H1 (cell line): Measurements from ENCODE around the gene CGNL1. TPM values are rescaled to one million over a fixed set of nuclear protein-coding genes. Genes with fewer than 3 reads are reported as not detected.

Source experiments
- CTCF ChIA-PET: fragments of 300-600 bp; sonication (Branson Sonifier 250); formaldehyde crosslinking; loops from one replicate; lab custom pipeline; 2021; ENCODE audit not compliant: partially characterized antibody; lab: Charles Lee
- POLR2A ChIA-PET: fragments of 300-600 bp; sonication (Branson Sonifier 250); formaldehyde crosslinking; loops from one replicate; lab custom pipeline; 2021; ENCODE audit warnings: inconsistent platforms; ENCODE audit not compliant: partially characterized antibody; lab: Charles Lee
- DNase-seq, 2 experiments: peaks; one replicate each; pipeline versions ENCODE4 v3.0.0 to v3.0.0-alpha.2; 2010 to 2022; ENCODE audit warnings: low spot score in 2 of 2, low read depth in 1 of 2, mixed read lengths in 1 of 2
- FAIRE-seq: peaks from 2 replicates; lab custom pipeline; 2011; peaks lifted over from hg19 to GRCh38; lab: Jason Lieb, UNC
- H2AFZ ChIP-seq: 2 replicates; pipeline ENCODE4 v1.8.1; 2012; ENCODE audit warnings: low read length, inconsistent platforms
- H2AK5ac ChIP-seq: 2 replicates; pipeline ENCODE4 v1.6.1; 2013; ENCODE audit warnings: low read depth, low read length
- H2BK120ac ChIP-seq: replicated peaks from 2 replicates; pipeline ENCODE3; 2013; ENCODE audit warnings: low read depth, low read length, inconsistent platforms
- H2BK12ac ChIP-seq: 2 replicates; pipeline ENCODE4 v1.6.1; 2013; ENCODE audit warnings: low read depth, low read length
- H2BK15ac ChIP-seq: 2 replicates; pipeline ENCODE4 v1.6.1; 2013; ENCODE audit warnings: low read length
- H2BK20ac ChIP-seq: 2 replicates; pipeline ENCODE4 v1.6.1; 2013; ENCODE audit warnings: low read length
- H2BK5ac ChIP-seq: 2 replicates; pipeline ENCODE4 v1.6.1; 2013; ENCODE audit warnings: low read depth, low read length
- H3K14ac ChIP-seq: 2 replicates; pipeline ENCODE4 v1.6.1; 2013; ENCODE audit warnings: inconsistent platforms; ENCODE audit not compliant: insufficient read length
- H3K18ac ChIP-seq: 2 replicates; pipeline ENCODE4 v1.6.1; 2013; ENCODE audit warnings: low read length; ENCODE audit errors: extremely low read depth
- H3K23ac ChIP-seq: 2 replicates; pipeline ENCODE4 v1.6.1; 2013; ENCODE audit warnings: inconsistent platforms; ENCODE audit not compliant: insufficient read length
- H3K23me2 ChIP-seq: 2 replicates; pipeline ENCODE4 v1.6.1; 2013; ENCODE audit warnings: low read depth, low read length
- H3K27ac ChIP-seq: 2 replicates; pipeline ENCODE4 v1.6.1; 2011; ENCODE audit warnings: low read depth, low read length, inconsistent platforms
- H3K27me3 ChIP-seq, 4 experiments: replicated peaks in 1 of 4; 1 replicate in 1 of 4; 2 replicates in 3 of 4; pipeline versions ENCODE4 v1.6.1 to v1.8.1; 2011 to 2013; ENCODE audit warnings: low read length in 3 of 4, mild to moderate bottlenecking in 3 of 4, inconsistent platforms in 2 of 4, mixed read lengths in 2 of 4, moderate library complexity in 1 of 4; ENCODE audit not compliant: control insufficient read depth in 3 of 4, insufficient read depth in 3 of 4; ENCODE audit errors: extremely low read depth in 1 of 4
- H3K36me3 ChIP-seq, 4 experiments: 2 replicates each; pipeline versions ENCODE4 v1.6.1 to v1.8.1; 2011 to 2013; ENCODE audit warnings: mild to moderate bottlenecking in 4 of 4, low read length in 3 of 4, moderate library complexity in 2 of 4, control low read depth in 1 of 4, inconsistent platforms in 1 of 4; ENCODE audit not compliant: insufficient read depth in 4 of 4, control insufficient read depth in 2 of 4
- H3K4ac ChIP-seq: replicated peaks from 2 replicates; pipeline ENCODE3; 2013; ENCODE audit warnings: low read length, low read depth, mixed read lengths, inconsistent platforms; ENCODE audit not compliant: insufficient read length
- H3K4me1 ChIP-seq, 4 experiments: replicated peaks in 1 of 4; 1 replicate in 1 of 4; 2 replicates in 3 of 4; pipeline versions ENCODE4 v1.6.1 to v1.8.1; 2011 to 2013; ENCODE audit warnings: low read length in 3 of 4, inconsistent platforms in 2 of 4, mixed read lengths in 1 of 4; ENCODE audit not compliant: insufficient read depth in 4 of 4, control insufficient read depth in 3 of 4
- H3K4me2 ChIP-seq, 2 experiments: 2 replicates each; pipeline versions ENCODE4 v1.6.1 to v1.8.1; 2011 to 2013; ENCODE audit warnings: low read depth in 2 of 2, low read length in 2 of 2, control low read depth in 1 of 2, inconsistent platforms in 1 of 2, mild to moderate bottlenecking in 1 of 2; ENCODE audit not compliant: insufficient read depth in 1 of 2
- H3K4me3 ChIP-seq, 4 experiments: fragments of 200-600, 300-600 bp in 1 of 4; sonication (generic), shearing (Covaris generic), sonication (Bioruptor Twin) in 1 of 4; 2 replicates each; pipeline versions ENCODE4 v1.5.1 to v1.8.1; 2011 to 2016; ENCODE audit warnings: low read length in 4 of 4, low read depth in 3 of 4, control low read depth in 2 of 4, inconsistent platforms in 2 of 4, mild to moderate bottlenecking in 2 of 4, mixed read lengths in 1 of 4, moderate library complexity in 1 of 4; ENCODE audit not compliant: insufficient read depth in 2 of 4; ENCODE audit errors: extremely low read depth in 1 of 4
- H3K56ac ChIP-seq: replicated peaks from 2 replicates; pipeline ENCODE3; 2013; ENCODE audit warnings: low read depth, mild to moderate bottlenecking, mixed read lengths, low read length, inconsistent platforms; ENCODE audit not compliant: insufficient read length
- H3K79me1 ChIP-seq: 2 replicates; pipeline ENCODE4 v1.6.1; 2013; ENCODE audit warnings: low read depth, low read length, control low read depth
- H3K79me2 ChIP-seq, 2 experiments: 2 replicates each; pipeline versions ENCODE4 v1.6.1 to v1.8.1; 2012 to 2013; ENCODE audit warnings: low read length in 2 of 2, mild to moderate bottlenecking in 2 of 2, inconsistent platforms in 1 of 2; ENCODE audit not compliant: insufficient read depth in 2 of 2, control insufficient read depth in 1 of 2
- H3K9ac ChIP-seq, 4 experiments: replicated peaks in 1 of 4; 1 replicate in 1 of 4; 2 replicates in 3 of 4; pipeline versions ENCODE4 v1.6.1 to v1.8.1; 2011 to 2013; ENCODE audit warnings: low read depth in 3 of 4, low read length in 3 of 4, control low read depth in 2 of 4, mild to moderate bottlenecking in 2 of 4, moderate library complexity in 2 of 4, inconsistent platforms in 1 of 4; ENCODE audit errors: extremely low read depth in 1 of 4
- H3K9me3 ChIP-seq, 2 experiments: 2 replicates each; pipeline versions ENCODE4 v1.6.1 to v1.8.1; 2012 to 2013; ENCODE audit warnings: mild to moderate bottlenecking in 2 of 2, moderate library complexity in 2 of 2, control low read depth in 1 of 2, inconsistent platforms in 1 of 2, low read depth in 1 of 2, low read length in 1 of 2, mixed read lengths in 1 of 2; ENCODE audit not compliant: insufficient read depth in 2 of 2
- H4K20me1 ChIP-seq, 2 experiments: replicated peaks in 1 of 2; 2 replicates each; pipeline versions ENCODE3 to v1.8.1; 2011 to 2013; ENCODE audit warnings: inconsistent platforms in 2 of 2, low read length in 2 of 2, mild to moderate bottlenecking in 1 of 2; ENCODE audit not compliant: insufficient read depth in 2 of 2, control insufficient read depth in 1 of 2
- H4K5ac ChIP-seq: 2 replicates; pipeline ENCODE4 v1.6.1; 2013; ENCODE audit warnings: low read length, low read depth, mixed read lengths, inconsistent platforms; ENCODE audit not compliant: insufficient read length
- H4K8ac ChIP-seq: 2 replicates; pipeline ENCODE4 v1.8.0; 2013; ENCODE audit warnings: mild to moderate bottlenecking, moderate library complexity, low read length, inconsistent platforms; ENCODE audit not compliant: insufficient read depth; ENCODE audit errors: extremely low read depth
- H4K91ac ChIP-seq: replicated peaks from 2 replicates; pipeline ENCODE3; 2013; ENCODE audit warnings: low read length, mixed read lengths, inconsistent platforms; ENCODE audit not compliant: insufficient read length
- CTCF ChIP-seq, 3 experiments: IDR thresholded peaks; 1 replicate in 2 of 3; 2 replicates in 1 of 3; pipeline versions ENCODE4 v1.5.1 to v1.6.1; 2011; ENCODE audit warnings: low read length in 3 of 3, mild to moderate bottlenecking in 3 of 3, inconsistent platforms in 2 of 3, low read depth in 1 of 3, moderate library complexity in 1 of 3; ENCODE audit not compliant: insufficient read depth in 1 of 3; ENCODE audit errors: control extremely low read depth in 1 of 3
- NRF1 ChIP-seq: IDR thresholded peaks from 2 replicates; pipeline ENCODE4 v1.6.1; 2011; ENCODE audit warnings: mild to moderate bottlenecking, low read depth, low read length, improper control_type of control experiment
- RAD21 ChIP-seq, 2 experiments: IDR thresholded peaks in 1 of 2; conservative IDR thresholded peaks in 1 of 2; 2 replicates each; pipeline ENCODE4 v1.6.1; 2011; ENCODE audit warnings: low read depth in 2 of 2, low read length in 2 of 2, improper control_type of control experiment in 1 of 2, inconsistent platforms in 1 of 2, mild to moderate bottlenecking in 1 of 2, moderate library complexity in 1 of 2
- polyA plus RNA-seq, 7 experiments: library from polyadenylated mRNA; depleted of rRNA in 3 of 7; stranded (reverse) in 5 of 7; unstranded in 2 of 7; fragments of >200 nt in 5 of 7; fragments of 200-250 nt in 2 of 7; gene quantifications; 1 replicate in 5 of 7; 2 replicates in 1 of 7; 4 replicates in 1 of 7; pipeline versions ENCODE4 v1.2.1 to v1.2.3, GENCODE V29; 2011 to 2013; ENCODE audit warnings: missing spikeins in 2 of 7, mixed read lengths in 2 of 7
- total RNA-seq: library from RNA; stranded (reverse); fragmentation: NEBNext Ultra II Directional; extraction: Animal tissue kit (Norgen Biotek cat#: 25700); gene quantifications from 2 replicates; pipeline ENCODE4 v1.2.1, GENCODE V29; 2021

CGNL1 gene
- total and polyA plus RNA-seq, 2 of the 8 experiments (the other 6 are each of a cell fraction or from before 2014, with no cell fraction given): 21.8 to 75.6 TPM

- Histone ChIP-seq H3K36me3 (peaks cover 0 to 6% (median 0%) of the 10 kb centered on the region in 4 experiments; a peak in 4 of 8 replicates), H3K9me3 (no peaks in the 10 kb centered on the region), H3K4me3 (no peak overlapping the region), H3K4me2 (no peak overlapping the region), H3K4me1 (peaks cover 0 to 6% (median 2%) of the 10 kb centered on the region in 4 experiments; a peak in 4 of 7 replicates), H3K79me2 (0 out of 4 replicates have a peak, but pooled peaks cover 0 to 5% of the 10 kb centered on the region in 2 experiments), H4K20me1 (no peaks in the 10 kb centered on the region), H2BK20ac (no peak overlapping the region), H3K23ac (no peak overlapping the region), H4K91ac (no peak overlapping the region), H2AFZ (no peak overlapping the region), H3K27ac (no peak overlapping the region; the same call in 1 of the 2 replicates), H2BK120ac (no peak overlapping the region), H3K14ac (no peak overlapping the region), H3K27me3 (no peaks in the 10 kb centered on the region), H3K9ac (no peak overlapping the region), H2BK15ac (no peak overlapping the region), H3K18ac (no peak overlapping the region), H2BK12ac (no peak overlapping the region; the same call in 1 of the 2 replicates), H3K79me1 (no peaks in the 10 kb centered on the region; the same call in 1 of the 2 replicates), H2BK5ac (no peak overlapping the region; the same call in 1 of the 2 replicates), H3K4ac (no peak overlapping the region), H4K8ac (no peak overlapping the region), H2AK5ac (no peak overlapping the region), H4K5ac (no peak overlapping the region)
- POLR2A ChIA-PET: interaction anchor here (0.9 to 1.1 kb wide), 2 partner anchors 9 to 10 kb away, joined by 3 read pairs; no protein-coding TSS in a partner anchor
- no peak for FAIRE-seq
- CTCF ChIA-PET: interaction anchor here (0.6 to 11.0 kb wide), 10 partner anchors 9 to 264 kb away, joined by 3 to 114 read pairs (median 4); no protein-coding TSS in a partner anchor
- no peak for DNase-seq
- TF ChIP-seq CTCF (IDR thresholded peaks at IDR 0.05; ENCODE audit: control extremely low read depth in 1 of 3, insufficient read depth in 1 of 3, low read depth in 1 of 3, low read length in 3 of 3) (peak in 1 of 3 experiments; percentile 23; a peak in 1 of 4 replicates), RAD21 (IDR thresholded peaks at IDR 0.05 in 1 of 2, conservative IDR thresholded peaks at IDR 0.05 in 1 of 2; ENCODE audit: low read depth in 2 of 2, low read length in 2 of 2) (peak in 1 of 2 experiments; percentile 12; a peak in 1 of 4 replicates), NRF1 (no peak)
- TF ChIP-seq, all 59 proteins: peak for 2
- Histone ChIP-seq H3K56ac (no peak overlapping the region), H3K23me2 (no peaks in the 10 kb centered on the region)
Observed at GRCh38 chr15:57486833-57487232, 110.5 kb downstream of the CGNL1 start.
